ENCODE results near the gene TPR.

Gene TPR

DNA sequence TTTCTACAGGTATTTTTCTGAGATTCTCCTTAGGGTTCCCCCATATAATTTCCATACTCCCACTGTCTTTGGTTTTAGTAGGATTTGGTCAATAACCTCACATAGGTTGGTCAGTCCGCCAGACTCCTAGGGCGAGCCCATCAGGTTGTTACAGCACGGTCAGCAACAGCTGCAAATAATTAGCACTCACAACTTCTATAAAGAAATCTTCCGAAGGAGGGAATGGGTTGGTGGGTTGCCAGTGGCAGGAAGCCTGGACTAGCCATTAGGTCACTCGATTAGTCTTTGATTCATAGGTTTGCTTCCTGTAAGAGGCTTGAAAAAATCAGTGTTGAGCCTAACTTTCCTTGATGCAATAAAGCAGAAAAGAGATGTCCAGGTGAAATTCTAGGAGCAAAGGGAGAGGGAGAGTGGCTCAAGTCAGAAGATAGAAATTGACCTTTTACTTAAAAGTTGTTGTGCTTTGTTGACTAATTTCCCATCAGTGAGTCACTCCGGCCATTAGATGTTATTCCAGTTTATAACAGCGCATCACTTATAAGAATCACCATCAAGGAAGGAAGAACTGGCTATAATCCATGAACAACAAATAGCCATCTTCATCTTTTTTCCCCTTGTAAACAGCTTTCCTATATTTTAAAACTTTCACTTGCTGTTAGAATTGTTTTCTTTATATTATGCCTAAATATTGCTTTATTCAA lies 88.3 kb downstream of the TPR start:
- DNase-seq, result no peak

DNA sequence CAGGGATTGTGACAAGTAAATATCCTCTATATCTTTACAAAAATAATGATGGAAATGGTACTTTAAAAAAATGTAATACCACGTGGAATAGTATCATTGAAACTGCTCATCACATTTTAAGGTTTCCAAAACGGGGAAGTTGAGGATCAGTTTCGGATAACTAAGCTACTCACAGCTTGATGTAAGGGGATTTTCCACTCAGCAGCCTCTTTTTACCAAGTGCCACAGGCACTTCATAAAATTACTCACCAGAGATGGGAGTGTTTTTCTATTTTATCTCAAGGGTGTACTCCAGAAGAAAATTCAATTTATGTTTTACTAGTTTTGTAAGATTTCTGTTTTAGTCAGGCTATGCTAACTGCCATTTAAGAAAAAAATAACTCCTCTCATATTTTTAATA lies 91.7 kb downstream of the TPR start:
- DNase-seq, result no peak

DNA sequence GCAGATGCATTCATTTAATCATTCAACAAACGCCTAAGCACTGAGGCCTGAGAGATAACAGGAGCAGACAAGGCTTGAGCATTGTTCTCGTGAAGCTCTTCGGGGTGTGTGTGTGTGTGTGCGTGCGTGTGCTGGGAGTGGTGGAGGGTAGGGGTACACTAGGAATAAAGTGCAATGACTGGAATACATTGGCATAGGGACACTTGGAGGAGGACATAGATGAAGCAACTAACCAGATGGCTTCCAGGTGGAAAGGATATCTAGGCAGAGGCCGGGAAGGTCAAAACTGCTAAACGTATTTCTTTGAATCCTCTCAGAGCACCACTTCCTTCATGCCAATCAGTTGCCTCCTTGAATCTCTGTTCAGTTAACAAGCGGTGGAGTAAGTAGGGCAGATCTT lies 92.6 kb downstream of the TPR start:
- no peak for DNase-seq

DNA sequence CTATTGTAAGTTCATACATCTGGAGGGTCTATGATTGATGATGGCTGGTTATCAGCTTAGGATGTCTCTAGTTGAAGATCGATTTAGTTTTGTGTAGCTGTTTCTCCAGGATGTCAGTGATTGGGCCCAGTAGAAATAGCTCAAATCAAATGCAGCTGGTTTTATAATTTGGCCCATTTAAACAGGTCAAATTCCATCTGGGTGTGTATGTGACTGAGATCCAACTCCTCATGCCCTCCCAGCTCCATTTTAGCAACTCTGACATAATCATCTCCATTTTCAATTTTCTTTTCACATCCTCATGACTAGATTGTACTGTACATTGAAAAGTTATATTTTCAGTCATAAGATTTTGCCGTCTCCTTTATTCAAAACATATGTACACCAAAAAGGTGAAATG lies 99.2 kb downstream of the TPR start:
- no peak for DNase-seq

DNA sequence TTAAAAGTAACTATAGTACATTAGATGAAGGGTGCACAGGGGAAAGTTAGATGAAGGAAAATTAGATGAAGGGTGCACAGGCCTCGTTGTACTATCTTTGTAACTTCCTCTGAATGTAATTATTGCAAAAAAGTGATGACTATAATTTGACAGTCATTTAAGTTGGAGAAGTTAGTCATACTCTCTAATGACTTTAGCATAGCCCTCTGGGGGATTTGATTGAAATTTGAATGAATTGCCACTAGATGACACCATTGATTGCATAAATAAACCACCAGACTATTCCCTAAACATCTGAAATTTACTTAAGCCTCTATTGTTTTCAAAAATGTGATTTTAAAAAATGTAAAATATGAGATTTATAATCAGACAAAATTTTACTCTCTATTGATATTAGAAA lies 102.6 kb downstream of the TPR start:
- no peak for DNase-seq

DNA sequence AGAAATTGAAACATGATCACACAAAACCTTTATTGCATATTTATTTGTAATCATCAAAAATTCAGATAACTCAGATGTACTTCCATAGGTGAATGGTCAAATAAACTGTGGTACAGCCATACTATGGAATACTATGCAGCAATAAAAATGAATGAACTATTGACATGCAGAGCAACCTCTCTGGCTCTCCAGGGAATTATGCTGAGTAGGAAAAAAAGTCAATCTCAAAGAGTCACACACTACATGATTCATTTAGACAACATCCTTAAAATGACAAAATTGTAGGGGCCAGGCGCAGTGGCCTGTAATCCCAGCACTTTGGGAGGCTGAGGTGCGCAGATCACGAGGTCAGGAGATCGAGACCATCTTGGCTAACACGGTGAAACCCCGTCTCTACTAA lies 104.0 kb downstream of the TPR start:
- DNase-seq, result no peak

All from stimulated activated CD4-positive, alpha-beta T cell treated with anti-CD3 and anti-CD28 coated beads, Interleukin-4, amount 100 ng/mL, for 4 hours (primary cell).